Heart left ventricle (tissue), 13 donors: ENCODE measurements around the gene EPHA6.

Experiments
- POLR2A ChIP-seq, 2 donors: fragments of 450-650 bp; IDR thresholded peaks; one replicate each; pipeline ENCODE4 v1.6.1; 2017; ENCODE audit warnings: antibody characterized with exemption in 2 of 2, mild to moderate bottlenecking in 2 of 2, moderate library complexity in 2 of 2
- TF ChIP-seq, protein P1 (sequence below), 12 donors: fragments of 200-600 bp; sonication (generic) in 4 of 12; IDR thresholded peaks; one replicate each; pipeline versions ENCODE4 v1.5.0 to v1.8.0; 2018 to 2022; ENCODE audit warnings: antibody characterized with exemption in 12 of 12, mild to moderate bottlenecking in 5 of 12
- donor health status: ischemic (EF 13 %, LVEDD 7.1; RV severe dilation, severe dysfunction).
- donor health status: DM: no; HTN: yes; CAD: no.
- donor health status: DM: no; HTN: no; CAD: no.
- donor health status: ischemic (EF 25% LVEDD 6.9; RV normal size, moderate dysfunction).
- donor health status: ischemic (EF 25% LVEDD 5.7; RV mildly dilated, moderate dysfunction).
- donor health status: ischemic (EF 35%, LVEDD 5.7; RV mildly dilated, moderate dysfunction).
- donor health status: nonischemic (EF 11% LVEDD 7.7; RV severe dilation, severe dysfunction).
- donor health status: DM: yes; HTN: yes; CAD: no.
- donor health status: PGD.
- donor health status: ischemic (EF 29% LVEDD 5.4; RV normal size, mild dysfunction).
- donor health status: nonischemic (EF 23%, LVEDD 6.1; RV moderate dilation, normal function).

DNA sequence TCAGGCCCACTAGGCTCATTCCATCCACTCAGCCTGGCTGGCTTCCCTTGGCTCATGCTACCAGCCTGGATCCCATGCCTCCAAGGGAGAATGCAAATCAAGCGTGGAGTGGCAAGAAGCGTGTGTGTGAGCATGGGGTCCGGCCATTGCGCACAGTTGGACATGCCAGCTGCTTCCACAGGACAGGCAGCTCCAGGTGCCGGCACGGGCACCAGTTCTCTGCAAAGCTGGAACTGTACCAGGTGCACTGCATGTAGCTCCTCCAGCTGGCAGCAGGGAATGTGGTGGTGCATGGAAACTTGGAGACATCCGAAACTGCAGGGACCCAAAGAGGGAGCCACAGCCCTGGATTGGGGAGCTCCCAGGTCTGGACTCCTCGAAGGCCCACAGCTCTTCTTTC is 449.8 kb downstream of the EPHA6 start:
- no peak for TF ChIP-seq POLR2A (IDR thresholded peaks at IDR 0.05)
- TF ChIP-seq, protein P1, sequence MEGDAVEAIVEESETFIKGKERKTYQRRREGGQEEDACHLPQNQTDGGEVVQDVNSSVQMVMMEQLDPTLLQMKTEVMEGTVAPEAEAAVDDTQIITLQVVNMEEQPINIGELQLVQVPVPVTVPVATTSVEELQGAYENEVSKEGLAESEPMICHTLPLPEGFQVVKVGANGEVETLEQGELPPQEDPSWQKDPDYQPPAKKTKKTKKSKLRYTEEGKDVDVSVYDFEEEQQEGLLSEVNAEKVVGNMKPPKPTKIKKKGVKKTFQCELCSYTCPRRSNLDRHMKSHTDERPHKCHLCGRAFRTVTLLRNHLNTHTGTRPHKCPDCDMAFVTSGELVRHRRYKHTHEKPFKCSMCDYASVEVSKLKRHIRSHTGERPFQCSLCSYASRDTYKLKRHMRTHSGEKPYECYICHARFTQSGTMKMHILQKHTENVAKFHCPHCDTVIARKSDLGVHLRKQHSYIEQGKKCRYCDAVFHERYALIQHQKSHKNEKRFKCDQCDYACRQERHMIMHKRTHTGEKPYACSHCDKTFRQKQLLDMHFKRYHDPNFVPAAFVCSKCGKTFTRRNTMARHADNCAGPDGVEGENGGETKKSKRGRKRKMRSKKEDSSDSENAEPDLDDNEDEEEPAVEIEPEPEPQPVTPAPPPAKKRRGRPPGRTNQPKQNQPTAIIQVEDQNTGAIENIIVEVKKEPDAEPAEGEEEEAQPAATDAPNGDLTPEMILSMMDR (IDR thresholded peaks at IDR 0.05), result no peak
